ENCODE measurements around the gene CEP250. TPM values are rescaled to one million over a fixed set of nuclear protein-coding genes. Genes with fewer than 3 reads are reported as not detected.

CEP250 gene
- total RNA-seq, 8 experiments from 2014 or later: 11.7 to 31.7 (median 28.5) TPM

- Histone ChIP-seq H3K4me3 (no peak overlapping the region), H3K27ac (no peak overlapping the region), H3K4me1 (replicated peaks in 1 of 2) (peaks cover 12% of the 10 kb centered on the region in 2 donors)
- no peak for ATAC-seq (replicated peaks in 6 of 8)
- in situ Hi-C loops (cut with MboI; ENCODE audit: low pct_unique_long_range_greater_than_20kb in 2 of 9, low sequenced_read_pairs in 9 of 9, unreplicated experiment in 9 of 9): loop anchor here in 1 of 9 experiments (10.0 kb wide), 1 partner anchor 154 kb away; no protein-coding TSS in a partner anchor
Observed at GRCh38 chr20:35458388-35458787, 3.0 kb downstream of the CEP250 start.

DNA sequence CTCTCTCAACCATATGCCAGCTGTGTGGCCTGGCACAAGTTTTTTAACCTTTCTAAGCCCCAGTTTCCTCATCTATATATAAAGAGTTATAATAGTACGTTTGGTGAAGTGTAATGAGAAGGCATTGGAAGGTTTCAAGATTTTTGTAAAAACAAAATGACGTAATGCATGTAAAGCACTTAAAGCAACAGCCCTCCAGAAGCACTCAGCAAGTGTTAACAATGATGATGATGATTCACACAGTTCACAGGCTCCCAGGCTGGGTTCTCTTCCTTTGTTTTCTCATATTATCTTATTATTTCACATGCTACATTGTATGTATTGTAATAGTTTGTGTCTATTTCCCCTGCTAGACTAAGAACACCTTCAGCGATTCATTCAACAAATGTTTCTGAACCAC lies 6.2 kb downstream of the CEP250 start:
- Histone ChIP-seq H3K4me1 (replicated peaks in 1 of 2) (peaks cover 0 to 1% of the 10 kb centered on the region in 2 donors), H3K4me3 (no peak overlapping the region), H3K27ac (no peak overlapping the region)
- 0 to 90% (median 81%) methylated on average over 1 to 3 of the region's 3 CpGs; no CpG with 5 or more reads in 2 of the 10 experiments for WGBS, 10 experiments
- ATAC-seq (replicated peaks in 6 of 8): no peak
- in situ Hi-C loops (cut with MboI; ENCODE audit: low pct_unique_long_range_greater_than_20kb in 2 of 9, low sequenced_read_pairs in 9 of 9, unreplicated experiment in 9 of 9): no loop called here

DNA sequence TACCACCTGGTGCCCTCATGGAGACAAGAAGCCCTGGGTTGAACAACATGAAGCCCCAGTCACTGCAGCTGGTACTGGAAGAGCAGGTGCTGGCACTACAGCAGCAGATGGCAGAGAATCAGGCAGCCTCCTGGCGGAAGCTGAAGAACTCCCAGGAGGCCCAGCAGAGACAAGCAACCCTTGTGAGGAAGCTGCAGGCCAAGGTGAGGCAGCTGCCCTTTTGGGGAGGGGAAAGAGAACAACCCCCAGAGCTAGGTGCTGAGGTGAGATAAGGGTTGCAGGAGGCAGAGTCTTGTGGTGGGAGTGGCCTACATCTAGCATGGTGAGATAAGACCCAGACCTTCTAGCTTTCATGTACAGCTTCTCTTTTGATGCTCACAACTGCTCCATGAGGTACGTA lies 7.0 kb downstream of the CEP250 start:
- ATAC-seq (replicated peaks in 6 of 8): no peak
- no peak overlapping the region for H3K27ac ChIP-seq
- H3K4me3 ChIP-seq: no peak overlapping the region
- WGBS, 10 experiments: 58 to 100% (median 100%) methylated on average over 1 to 2 of the region's 2 CpGs; no CpG with 5 or more reads in 5 of the 10 experiments
- in situ Hi-C loops (cut with MboI; ENCODE audit: low pct_unique_long_range_greater_than_20kb in 2 of 9, low sequenced_read_pairs in 9 of 9, unreplicated experiment in 9 of 9): no loop called here
- H3K4me1 ChIP-seq (replicated peaks in 1 of 2): no peaks in the 10 kb centered on the region

DNA sequence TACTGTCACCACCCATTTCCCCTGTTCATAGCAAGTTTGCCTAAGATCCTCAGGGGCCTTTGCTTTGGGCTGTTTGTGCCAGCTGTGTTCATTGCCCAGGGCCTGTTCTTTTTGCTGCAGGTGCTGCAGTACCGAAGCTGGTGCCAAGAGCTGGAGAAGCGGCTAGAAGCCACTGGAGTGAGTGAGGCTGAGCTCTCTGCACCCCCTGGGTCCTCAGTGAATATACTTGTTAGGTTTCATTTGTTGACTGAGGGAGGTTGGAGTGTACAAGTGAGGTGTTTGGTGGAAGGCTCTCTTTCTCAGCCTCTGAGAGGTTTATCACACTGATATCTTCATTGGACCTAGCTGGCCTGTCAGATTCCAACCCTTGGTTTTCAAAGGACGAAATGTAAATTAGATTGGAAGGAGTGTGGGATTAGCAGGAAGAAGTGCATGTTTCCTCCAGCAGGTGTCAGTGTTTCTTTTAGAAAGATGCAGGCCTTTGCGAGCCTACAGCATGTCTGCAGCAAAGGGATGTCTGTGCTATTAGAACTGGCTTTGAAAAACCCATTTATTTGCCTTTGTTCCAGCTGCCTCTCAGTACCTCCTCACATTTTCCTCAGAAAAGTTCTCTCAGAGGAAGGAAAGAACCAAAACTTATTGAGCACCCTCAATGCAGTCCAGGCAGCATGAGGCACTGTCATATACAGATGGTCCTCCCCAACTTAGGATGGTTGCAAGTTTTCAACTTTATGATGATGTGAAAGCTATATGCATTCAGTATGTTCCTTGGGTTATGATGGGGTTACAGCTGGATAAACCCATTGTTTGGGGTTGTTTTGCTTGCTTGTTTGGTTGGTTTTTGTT lies 8.3 kb downstream of the CEP250 start:
- no peak overlapping the region for H3K27ac ChIP-seq
- 0 to 67% (median 50%) methylated on average over 1 to 3 of the region's 4 CpGs; no CpG with 5 or more reads in 1 of the 10 experiments for WGBS, 10 experiments
- H3K4me1 ChIP-seq (replicated peaks in 1 of 2): no peaks in the 10 kb centered on the region
- ATAC-seq (replicated peaks in 6 of 8): peak; percentile 85 to 96 (median 92)
- in situ Hi-C loops (cut with MboI; ENCODE audit: low pct_unique_long_range_greater_than_20kb in 2 of 9, low sequenced_read_pairs in 9 of 9, unreplicated experiment in 9 of 9): no loop called here
- no peak overlapping the region for H3K4me3 ChIP-seq

DNA sequence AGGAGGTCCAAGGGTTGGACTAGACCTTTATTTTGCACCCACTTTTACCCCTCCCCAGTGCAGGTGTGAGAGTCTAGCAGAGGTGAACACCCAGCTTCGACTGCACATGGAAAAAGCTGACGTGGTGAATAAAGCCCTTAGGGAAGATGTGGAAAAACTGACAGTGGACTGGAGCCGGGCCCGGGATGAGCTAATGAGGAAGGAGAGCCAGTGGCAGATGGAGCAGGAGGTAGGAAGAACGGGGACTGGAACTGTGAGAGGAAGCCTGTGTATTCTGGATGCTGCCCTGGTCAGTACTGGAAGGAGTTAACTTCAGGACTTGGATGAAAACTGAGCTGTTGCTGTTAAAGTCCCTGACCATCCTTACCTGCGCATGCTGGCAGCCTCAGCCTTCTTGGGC lies 10.6 kb downstream of the CEP250 start:
- Histone ChIP-seq H3K27ac (no peak overlapping the region), H3K4me1 (replicated peaks in 1 of 2) (no peaks in the 10 kb centered on the region), H3K4me3 (no peak overlapping the region)
- 46 to 100% (median 85%) methylated on average over 1 to 5 of the region's 6 CpGs; no CpG with 5 or more reads in 2 of the 10 experiments for WGBS, 10 experiments
- peak in 2 of 8 experiments; percentile 12 to 38 for ATAC-seq (replicated peaks in 6 of 8)
- in situ Hi-C loops (cut with MboI; ENCODE audit: low pct_unique_long_range_greater_than_20kb in 2 of 9, low sequenced_read_pairs in 9 of 9, unreplicated experiment in 9 of 9): no loop called here

- H3K27ac ChIP-seq: no peak overlapping the region
- in situ Hi-C loops (cut with MboI; ENCODE audit: low pct_unique_long_range_greater_than_20kb in 2 of 9, low sequenced_read_pairs in 9 of 9, unreplicated experiment in 9 of 9): no loop called here
- H3K4me3 ChIP-seq: no peak overlapping the region
- no peak for ATAC-seq (replicated peaks in 6 of 8)
- H3K4me1 ChIP-seq (replicated peaks in 1 of 2): no peaks in the 10 kb centered on the region
- 97 to 98% methylated on average over 5 of the region's 6 CpGs; no CpG with 5 or more reads in 8 of the 10 experiments for WGBS, 10 experiments
Observed at GRCh38 chr20:35466856-35467255, 11.5 kb downstream of the CEP250 start.

GRCh38 chr20:35467339-35468224 lies 12.2 kb downstream of the CEP250 start:
- ATAC-seq (replicated peaks in 6 of 8): peak in 1 of 8 experiments; percentile 9
- no peak overlapping the region for H3K27ac ChIP-seq
- no peaks in the 10 kb centered on the region for H3K4me1 ChIP-seq (replicated peaks in 1 of 2)
- in situ Hi-C loops (cut with MboI; ENCODE audit: low pct_unique_long_range_greater_than_20kb in 2 of 9, low sequenced_read_pairs in 9 of 9, unreplicated experiment in 9 of 9): no loop called here
- WGBS, 10 experiments: 34 to 89% (median 80%) methylated on average over 1 to 6 of the region's 9 CpGs; no CpG with 5 or more reads in 1 of the 10 experiments
- no peak overlapping the region for H3K4me3 ChIP-seq

GRCh38 chr20:35468671-35469334 lies 13.4 kb downstream of the CEP250 start:
- no peak overlapping the region for H3K4me3 ChIP-seq
- 74 to 100% (median 90%) methylated on average over 2 to 5 of the region's 6 CpGs; no CpG with 5 or more reads in 1 of the 10 experiments for WGBS, 10 experiments
- no peak for ATAC-seq (replicated peaks in 6 of 8)
- in situ Hi-C loops (cut with MboI; ENCODE audit: low pct_unique_long_range_greater_than_20kb in 2 of 9, low sequenced_read_pairs in 9 of 9, unreplicated experiment in 9 of 9): no loop called here
- H3K4me1 ChIP-seq (replicated peaks in 1 of 2): no peaks in the 10 kb centered on the region
- H3K27ac ChIP-seq: no peak overlapping the region

DNA sequence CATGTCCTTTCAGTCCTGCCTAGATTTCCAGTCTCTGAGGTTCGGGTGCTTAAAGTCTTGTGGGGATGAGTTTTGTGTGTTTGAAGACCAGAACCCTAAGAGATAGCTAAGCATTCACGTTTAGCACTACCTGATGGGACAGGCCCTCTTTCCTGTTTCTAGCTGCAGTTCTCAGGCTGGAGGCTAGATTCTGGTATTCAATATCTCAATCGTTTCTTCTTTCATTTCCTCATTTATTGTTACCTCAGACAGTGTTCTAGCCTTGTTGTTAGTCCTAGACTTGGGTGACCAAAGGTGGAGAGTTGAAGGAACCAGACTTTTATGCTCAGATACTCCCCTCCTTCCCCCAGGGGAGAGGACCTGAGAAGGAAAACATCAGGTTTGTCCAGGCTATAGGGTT lies 16.8 kb downstream of the CEP250 start:
- H3K27ac ChIP-seq: no peak overlapping the region
- in situ Hi-C loops (cut with MboI; ENCODE audit: low pct_unique_long_range_greater_than_20kb in 2 of 9, low sequenced_read_pairs in 9 of 9, unreplicated experiment in 9 of 9): no loop called here
- no peaks in the 10 kb centered on the region for H3K4me1 ChIP-seq (replicated peaks in 1 of 2)
- 60 to 100% (median 85%) methylated on average over 1 to 3 of the region's 3 CpGs; no CpG with 5 or more reads in 3 of the 10 experiments for WGBS, 10 experiments
- H3K4me3 ChIP-seq: no peak overlapping the region
- no peak for ATAC-seq (replicated peaks in 6 of 8)

GRCh38 chr20:35473684-35474083 lies 18.3 kb downstream of the CEP250 start:
- Histone ChIP-seq H3K4me1 (replicated peaks in 1 of 2) (no peaks in the 10 kb centered on the region), H3K27ac (no peak overlapping the region), H3K4me3 (no peak overlapping the region)
- 40 to 90% (median 77%) methylated on average over 1 to 6 of the region's 8 CpGs; no CpG with 5 or more reads in 4 of the 10 experiments for WGBS, 10 experiments
- in situ Hi-C loops (cut with MboI; ENCODE audit: low pct_unique_long_range_greater_than_20kb in 2 of 9, low sequenced_read_pairs in 9 of 9, unreplicated experiment in 9 of 9): no loop called here
- no peak for ATAC-seq (replicated peaks in 6 of 8)

DNA sequence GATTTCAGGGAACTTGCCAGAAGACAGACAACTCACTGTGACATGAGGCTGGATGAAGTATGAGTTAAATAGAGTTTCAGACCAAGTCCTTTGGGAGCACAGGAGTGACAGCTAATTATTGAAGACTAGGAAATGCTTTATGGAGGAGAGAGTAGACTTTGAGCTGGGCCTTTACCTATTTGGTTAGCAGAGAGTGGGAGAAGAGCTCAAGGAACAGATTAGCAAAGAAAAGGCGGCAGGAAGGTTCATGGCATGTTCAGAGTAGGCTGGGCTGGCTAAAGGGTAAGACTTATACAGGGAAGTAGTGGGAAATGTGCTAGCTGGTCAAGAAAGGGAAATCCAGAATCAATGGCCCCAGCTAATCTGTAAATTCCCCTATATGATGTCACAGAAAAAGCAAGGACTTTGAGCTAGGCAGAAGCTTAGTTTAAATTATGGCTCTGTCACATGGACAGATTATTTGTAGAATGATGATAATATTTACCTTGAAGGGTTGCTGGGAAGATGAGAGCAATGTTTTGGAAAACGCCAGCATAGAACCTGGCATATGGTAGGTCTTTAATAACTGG lies 19.0 kb downstream of the CEP250 start:
- Histone ChIP-seq H3K4me1 (replicated peaks in 1 of 2) (no peaks in the 10 kb centered on the region), H3K27ac (no peak overlapping the region), H3K4me3 (no peak overlapping the region)
- in situ Hi-C loops (cut with MboI; ENCODE audit: low pct_unique_long_range_greater_than_20kb in 2 of 9, low sequenced_read_pairs in 9 of 9, unreplicated experiment in 9 of 9): no loop called here
- 83 to 100% (median 100%) methylated on average over 1 to 2 of the region's 2 CpGs; no CpG with 5 or more reads in 1 of the 10 experiments for WGBS, 10 experiments
- ATAC-seq (replicated peaks in 6 of 8): no peak

GRCh38 chr20:35476288-35476687 lies 20.9 kb downstream of the CEP250 start:
- no peak for ATAC-seq (replicated peaks in 6 of 8)
- Histone ChIP-seq H3K27ac (no peak overlapping the region), H3K4me1 (replicated peaks in 1 of 2) (no peaks in the 10 kb centered on the region), H3K4me3 (no peak overlapping the region)
- WGBS, 10 experiments: 50 to 100% (median 89%) methylated on average over 1 to 4 of the region's 4 CpGs
- in situ Hi-C loops (cut with MboI; ENCODE audit: low pct_unique_long_range_greater_than_20kb in 2 of 9, low sequenced_read_pairs in 9 of 9, unreplicated experiment in 9 of 9): loop anchor here in 1 of 9 experiments (25.0 kb wide), 1 partner anchor 411 kb away; no protein-coding TSS in a partner anchor
